H9 (cell line): ENCODE measurements around the gene ACTL6B. TPM values are rescaled to one million over a fixed set of nuclear protein-coding genes. Genes with fewer than 3 reads are reported as not detected.
A peak's percentile ranks its signal among the peaks of the same experiment; 100 is the strongest.

Experiments
- DNase-seq: peaks from one replicate; pipeline ENCODE4 v3.0.0-alpha.2; 2017
- H2AFZ ChIP-seq: one replicate; pipeline ENCODE4 v1.6.1; 2013; ENCODE audit warnings: mild to moderate bottlenecking, low read length, control low read depth, moderate library complexity
- H2AK5ac ChIP-seq: 2 replicates; pipeline ENCODE4 v1.6.1; 2013; ENCODE audit warnings: low read length, control low read depth, mixed read lengths; ENCODE audit not compliant: insufficient read length
- H2BK120ac ChIP-seq: one replicate; pipeline ENCODE4 v1.6.1; 2013; ENCODE audit warnings: low read depth, mild to moderate bottlenecking, low read length, control low read depth, inconsistent platforms; ENCODE audit not compliant: poor library complexity, severe bottlenecking
- H2BK12ac ChIP-seq: 2 replicates; pipeline ENCODE4 v1.6.1; 2013; ENCODE audit warnings: low read length, control low read depth, mixed read lengths, low read depth; ENCODE audit not compliant: insufficient read length
- H2BK15ac ChIP-seq: 2 replicates; pipeline ENCODE4 v1.6.1; 2013; ENCODE audit warnings: low read depth, low read length, control low read depth
- H2BK20ac ChIP-seq: one replicate; pipeline ENCODE4 v1.6.1; 2013; ENCODE audit warnings: low read depth, mild to moderate bottlenecking, low read length, control low read depth, inconsistent platforms; ENCODE audit not compliant: poor library complexity, severe bottlenecking
- H2BK5ac ChIP-seq: 2 replicates; pipeline ENCODE4 v1.6.1; 2013; ENCODE audit warnings: low read length, control low read depth, mixed read lengths; ENCODE audit not compliant: insufficient read length
- H3K14ac ChIP-seq: 2 replicates; pipeline ENCODE4 v1.6.1; 2013; ENCODE audit warnings: low read length, control low read depth; ENCODE audit not compliant: insufficient read depth
- H3K18ac ChIP-seq: 2 replicates; pipeline ENCODE4 v1.6.1; 2013; ENCODE audit warnings: low read depth, mild to moderate bottlenecking, mixed read lengths, low read length, control low read depth; ENCODE audit not compliant: insufficient read length
- H3K23ac ChIP-seq: 2 replicates; pipeline ENCODE4 v1.6.1; 2013; ENCODE audit warnings: low read length, control low read depth, mixed read lengths, low read depth; ENCODE audit not compliant: insufficient read length
- H3K23me2 ChIP-seq: 2 replicates; pipeline ENCODE4 v1.6.1; 2013; ENCODE audit warnings: low read depth, mild to moderate bottlenecking, mixed read lengths, low read length, control low read depth; ENCODE audit not compliant: insufficient read length, poor library complexity, severe bottlenecking
- H3K27ac ChIP-seq: 2 replicates; pipeline ENCODE4 v1.5.1; 2013; ENCODE audit warnings: low read length, control low read depth, mixed read lengths, low read depth; ENCODE audit not compliant: insufficient read length
- H3K27me3 ChIP-seq: 2 replicates; pipeline ENCODE4 v1.6.1; 2013; ENCODE audit warnings: low read length, control low read depth, inconsistent platforms; ENCODE audit not compliant: insufficient read depth
- H3K4ac ChIP-seq: 2 replicates; pipeline ENCODE4 v1.6.1; 2013; ENCODE audit warnings: low read depth, mild to moderate bottlenecking, control low read depth, inconsistent platforms, low read length, moderate library complexity
- H3K4me1 ChIP-seq: 2 replicates; pipeline ENCODE4 v1.6.1; 2013; ENCODE audit warnings: low read length, control low read depth, inconsistent platforms; ENCODE audit not compliant: insufficient read depth
- H3K4me2 ChIP-seq: 2 replicates; pipeline ENCODE4 v1.6.1; 2013; ENCODE audit warnings: low read length, control low read depth, mixed read lengths; ENCODE audit not compliant: insufficient read length, insufficient read depth
- H3K56ac ChIP-seq: 2 replicates; pipeline ENCODE4 v1.6.1; 2013; ENCODE audit warnings: low read depth, mild to moderate bottlenecking, mixed read lengths, low read length, control low read depth; ENCODE audit not compliant: insufficient read length
- H3K79me1 ChIP-seq: 2 replicates; pipeline ENCODE4 v1.6.1; 2013; ENCODE audit warnings: low read depth, mild to moderate bottlenecking, moderate library complexity, low read length, control low read depth, inconsistent platforms; ENCODE audit not compliant: insufficient read depth, poor library complexity, severe bottlenecking
- H3K79me2 ChIP-seq: 2 replicates; pipeline ENCODE4 v1.6.1; 2013; ENCODE audit warnings: low read length, control low read depth, inconsistent platforms; ENCODE audit not compliant: insufficient read depth
- H3K9ac ChIP-seq: 2 replicates; pipeline ENCODE4 v1.6.1; 2013; ENCODE audit warnings: low read length, control low read depth, mixed read lengths; ENCODE audit not compliant: insufficient read length; ENCODE audit errors: extremely low read depth
- H3K9me3 ChIP-seq: one replicate; pipeline ENCODE4 v1.6.1; 2013; ENCODE audit warnings: low read depth, low read length, inconsistent platforms; ENCODE audit not compliant: control insufficient read depth
- H3T11ph ChIP-seq: one replicate; pipeline ENCODE4 v1.6.1; 2013; ENCODE audit warnings: mild to moderate bottlenecking, low read length, control low read depth, inconsistent platforms
- H4K20me1 ChIP-seq: one replicate; pipeline ENCODE4 v1.6.1; 2013; ENCODE audit not compliant: control insufficient read depth, insufficient read length, insufficient read depth
- H4K5ac ChIP-seq: 2 replicates; pipeline ENCODE4 v1.6.1; 2013; ENCODE audit warnings: low read depth, mild to moderate bottlenecking, mixed read lengths, low read length, control low read depth; ENCODE audit not compliant: insufficient read length
- H4K8ac ChIP-seq: replicated peaks from 2 replicates; pipeline ENCODE4 v1.6.1; 2013; ENCODE audit warnings: low read length, control low read depth, mixed read lengths, low read depth; ENCODE audit not compliant: insufficient read length
- H4K91ac ChIP-seq: 2 replicates; pipeline ENCODE4 v1.6.1; 2013; ENCODE audit warnings: low read depth, mild to moderate bottlenecking, moderate library complexity, mixed read lengths, low read length, control low read depth; ENCODE audit not compliant: insufficient read length
- H3K27ac Mint-ChIP-seq, 3 experiments: 2 replicates in 2 of 3; 3 replicates in 1 of 3; pipeline ENCODE4 v1.8.0; 2020 to 2021; ENCODE audit warnings: mixed read lengths in 3 of 3, mild to moderate bottlenecking in 1 of 3, moderate library complexity in 1 of 3
- H3K27me3 Mint-ChIP-seq: 2 replicates; pipeline ENCODE4 v1.8.0; 2021; ENCODE audit warnings: low read depth, mild to moderate bottlenecking, moderate library complexity, mixed read lengths
- H3K36me3 Mint-ChIP-seq, 3 experiments: 2 replicates in 2 of 3; 3 replicates in 1 of 3; pipeline ENCODE4 v1.8.0; 2020 to 2021; ENCODE audit warnings: low read depth in 3 of 3, mixed read lengths in 3 of 3; ENCODE audit not compliant: insufficient read depth in 1 of 3
- H3K4me1 Mint-ChIP-seq, 2 experiments: 2 replicates each; pipeline ENCODE4 v1.8.0; 2020; ENCODE audit warnings: mixed read lengths in 2 of 2
- H3K4me3 Mint-ChIP-seq, 2 experiments: 2 replicates in 1 of 2; 3 replicates in 1 of 2; pipeline ENCODE4 v1.8.0; 2020 to 2021; ENCODE audit warnings: mild to moderate bottlenecking in 2 of 2, mixed read lengths in 2 of 2, moderate library complexity in 1 of 2
- H3K9me3 Mint-ChIP-seq, 2 experiments: 2 replicates in 1 of 2; 3 replicates in 1 of 2; pipeline ENCODE4 v1.8.0; 2020; ENCODE audit warnings: mild to moderate bottlenecking in 2 of 2, mixed read lengths in 2 of 2, moderate library complexity in 1 of 2
- CTCF ChIP-seq: fragments of 200-600 bp; sonication (generic); conservative IDR thresholded peaks from 3 replicates; pipeline ENCODE4 v1.8.0; 2021; ENCODE audit warnings: antibody characterized with exemption, mild to moderate bottlenecking
- WGBS: extraction: QIAGEN DNeasy Blood & Tissue Kit; methylation state at CpG from one replicate; pipeline ENCODE4 v1.1.7; 2013; ENCODE audit warnings: missing lambda C conversion rate, low lambda C conversion rate, mixed read lengths; ENCODE audit not compliant: insufficient read length; ENCODE audit errors: extremely low coverage; 5-methylcytosine and 5-hydroxymethylcytosine counted together
- total RNA-seq: library from RNA; stranded (reverse); gene quantifications from 2 replicates; pipeline ENCODE4 v1.2.1, GENCODE V29; 2021

The ACTL6B gene
- total RNA-seq, 1 experiment from 2014 or later = 0.50 TPM

GRCh38 chr7:100602889-100603725, 53.1 kb downstream of the ACTL6B start:
- H2BK5ac ChIP-seq = no peak overlapping the region
- peak overlapping the region; percentile 72 for H3K4me2 ChIP-seq
- peak overlapping the region; percentile 73 to 89 for H3K4me3 Mint-ChIP-seq
- peak overlapping the region; percentile 53 for H3K9ac ChIP-seq
- no peaks in the 10 kb centered on the region for H3K9me3 Mint-ChIP-seq
- no peak overlapping the region for H2BK12ac ChIP-seq
- no peak overlapping the region for H4K91ac ChIP-seq
- no peak overlapping the region for H2AK5ac ChIP-seq
- no peak overlapping the region for H3T11ph ChIP-seq
- peaks cover 3 to 31% (median 13%) of the 10 kb centered on the region in 3 experiments; a peak in 5 of 7 replicates for H3K36me3 Mint-ChIP-seq
- DNase-seq = peak; percentile 92
- H3K4ac ChIP-seq = no peak overlapping the region
- H3K27ac Mint-ChIP-seq = peak overlapping the region; percentile 89 to 95 (median 92); a peak in 6 of 7 replicates
- no peak overlapping the region for H2BK15ac ChIP-seq
- H2BK120ac ChIP-seq = no peak overlapping the region
- H3K27me3 Mint-ChIP-seq = peaks cover 25% of the 10 kb centered on the region
- H3K14ac ChIP-seq = peak overlapping the region; percentile 52
- no CpG with 5 or more reads among the region's 21 CpGs for WGBS
- TF ChIP-seq CTCF = no peak
- H3K27me3 ChIP-seq = no peaks in the 10 kb centered on the region
- no peak overlapping the region for H3K56ac ChIP-seq
- H3K23me2 ChIP-seq = peaks cover 35% of the 10 kb centered on the region
- H3K18ac ChIP-seq = peak overlapping the region; percentile 5
- no peak overlapping the region for H4K5ac ChIP-seq
- no peak overlapping the region for H2BK20ac ChIP-seq
- H3K79me2 ChIP-seq = no peaks in the 10 kb centered on the region
- no peaks in the 10 kb centered on the region for H4K20me1 ChIP-seq
- no peak overlapping the region for H3K27ac ChIP-seq
- H4K8ac ChIP-seq = no peak overlapping the region
- H3K4me1 Mint-ChIP-seq = peaks cover 30 to 50% of the 10 kb centered on the region in 2 experiments
- H3K4me1 ChIP-seq = peaks cover 4% of the 10 kb centered on the region; the same call in 1 of the 2 replicates
- H3K9me3 ChIP-seq = no peaks in the 10 kb centered on the region
- H3K23ac ChIP-seq = no peak overlapping the region
- H3K79me1 ChIP-seq = no peaks in the 10 kb centered on the region
- H2AFZ ChIP-seq = no peak overlapping the region
